ENCODE results near the gene RCN1. TPM values are rescaled to one million over a fixed set of nuclear protein-coding genes. Genes with fewer than 3 reads are reported as not detected.

RCN1 gene
- total and polyA plus RNA-seq, 2 of the 8 experiments (the other 6 are each of a cell fraction or from before 2014, with no cell fraction given) = 45.1 to 123 TPM

GRCh38 chr11:32137263-32137662 lies 46.4 kb downstream of the RCN1 start:
- Histone ChIP-seq H3K56ac (replicated peaks; ENCODE audit: insufficient read length, low read depth, low read length) (no peak overlapping the region), H3K23me2 (ENCODE audit: low read depth, low read length) (no peaks in the 10 kb centered on the region), H3K27me3 (replicated peaks in 1 of 4; ENCODE audit: control insufficient read depth in 3 of 4, extremely low read depth in 1 of 4, insufficient read depth in 3 of 4, low read length in 3 of 4) (no peaks in the 10 kb centered on the region), H2BK12ac (ENCODE audit: low read depth, low read length) (no peak overlapping the region), H3K79me2 (ENCODE audit: control insufficient read depth in 1 of 2, insufficient read depth in 2 of 2, low read length in 2 of 2) (no peaks in the 10 kb centered on the region), H3K18ac (ENCODE audit: extremely low read depth, low read length) (no peak overlapping the region), H2AK5ac (ENCODE audit: low read depth, low read length) (no peak overlapping the region), H3K14ac (ENCODE audit: insufficient read length) (no peak overlapping the region), H3K23ac (ENCODE audit: insufficient read length) (no peak overlapping the region), H3K9ac (replicated peaks in 1 of 4; ENCODE audit: extremely low read depth in 1 of 4, low read depth in 3 of 4, low read length in 3 of 4) (no peak overlapping the region), H3K9me3 (ENCODE audit: insufficient read depth in 2 of 2, low read depth in 1 of 2, low read length in 1 of 2) (0 out of 4 replicates have a peak, but pooled peaks cover 0 to 3% of the 10 kb centered on the region in 2 experiments), H3K36me3 (ENCODE audit: control insufficient read depth in 2 of 4, insufficient read depth in 4 of 4, low read length in 3 of 4) (no peaks in the 10 kb centered on the region), H2BK5ac (ENCODE audit: low read depth, low read length) (no peak overlapping the region), H3K79me1 (ENCODE audit: low read depth, low read length) (no peaks in the 10 kb centered on the region), H4K5ac (ENCODE audit: insufficient read length, low read depth, low read length) (no peak overlapping the region), H4K20me1 (replicated peaks in 1 of 2; ENCODE audit: control insufficient read depth in 1 of 2, insufficient read depth in 2 of 2, low read length in 2 of 2) (no peaks in the 10 kb centered on the region), H4K8ac (ENCODE audit: extremely low read depth, insufficient read depth, low read length) (no peak overlapping the region), H3K4me2 (ENCODE audit: insufficient read depth in 1 of 2, low read depth in 2 of 2, low read length in 2 of 2) (no peak overlapping the region), H3K4me3 (ENCODE audit: extremely low read depth in 1 of 4, insufficient read depth in 2 of 4, low read depth in 3 of 4, low read length in 4 of 4) (no peak overlapping the region), H4K91ac (replicated peaks; ENCODE audit: insufficient read length, low read length) (no peak overlapping the region), H2BK15ac (ENCODE audit: low read length) (no peak overlapping the region), H2BK20ac (ENCODE audit: low read length) (no peak overlapping the region), H3K4ac (replicated peaks; ENCODE audit: insufficient read length, low read depth, low read length) (no peak overlapping the region), H2BK120ac (replicated peaks; ENCODE audit: low read depth, low read length) (no peak overlapping the region), H3K4me1 (replicated peaks in 1 of 4; ENCODE audit: control insufficient read depth in 3 of 4, insufficient read depth in 4 of 4, low read length in 3 of 4) (no peaks in the 10 kb centered on the region), H2AFZ (ENCODE audit: low read length) (no peak overlapping the region), H3K27ac (ENCODE audit: low read depth, low read length) (no peak overlapping the region)
- DNase-seq (ENCODE audit: low read depth in 1 of 2, low spot score in 2 of 2) = no peak
- WGBS, 2 experiments (ENCODE audit: extremely low coverage in 1 of 2, insufficient coverage in 1 of 2, insufficient read length in 1 of 2, insufficient replicate concordance in 2 of 2, low coverage in 1 of 2, low lambda C conversion rate in 2 of 2, missing lambda C conversion rate in 1 of 2) = 83% methylated on average over 2 of the region's 2 CpGs; no CpG with 5 or more reads in 1 of the 2 experiments
- no peak for FAIRE-seq
- CTCF ChIA-PET (ENCODE audit: partially characterized antibody) = no interaction called here
- POLR2A ChIA-PET (ENCODE audit: partially characterized antibody) = no interaction called here
- TF ChIP-seq RBBP5 (IDR thresholded peaks at IDR 0.05; ENCODE audit: borderline replicate concordance, low read depth, low read length) = no peak
- TF ChIP-seq CTCF (IDR thresholded peaks at IDR 0.05; ENCODE audit: control extremely low read depth in 1 of 3, insufficient read depth in 1 of 3, low read depth in 1 of 3, low read length in 3 of 3) = no peak
- no peak for TF ChIP-seq RFX5 (IDR thresholded peaks at IDR 0.05; ENCODE audit: borderline replicate concordance, low read depth, low read length)
- no peak for TF ChIP-seq HDAC6 (IDR thresholded peaks at IDR 0.05; ENCODE audit: low read depth, low read length)
- no peak for TF ChIP-seq SAP30 (IDR thresholded peaks at IDR 0.05; ENCODE audit: insufficient read depth, insufficient replicate concordance, low read length)
- no peak for TF ChIP-seq CBX8 (IDR thresholded peaks at IDR 0.05; ENCODE audit: borderline replicate concordance, low read depth, low read length)
- TF ChIP-seq ZNF274 (IDR thresholded peaks at IDR 0.05; ENCODE audit: borderline replicate concordance, extremely low read depth, low read length) = no peak
- TF ChIP-seq POLR2A (IDR thresholded peaks at IDR 0.05; ENCODE audit: control extremely low read depth in 1 of 2, low read depth in 2 of 2, low read length in 2 of 2) = no peak
- TF ChIP-seq KDM4A (IDR thresholded peaks at IDR 0.05; ENCODE audit: low read depth, low read length, severe bottlenecking) = no peak
- TF ChIP-seq BACH1 (IDR thresholded peaks at IDR 0.05; ENCODE audit: low read length) = no peak
- no peak for TF ChIP-seq GABPA (IDR thresholded peaks at IDR 0.05; ENCODE audit: borderline replicate concordance, insufficient read depth, low read length)
- TF ChIP-seq SP4 (IDR thresholded peaks at IDR 0.05; ENCODE audit: low read length) = no peak
- TF ChIP-seq CEBPB (IDR thresholded peaks at IDR 0.05; ENCODE audit: low read depth, low read length) = no peak

Data from H1 (cell line).